ENCODE data around the gene NLE1.
"Not testable (repeated sequence)": the region's sequence is repeated elsewhere in the genome, so short reads cannot be mapped to it uniquely, and the experiment has no call there.

Gene NLE1

DNA sequence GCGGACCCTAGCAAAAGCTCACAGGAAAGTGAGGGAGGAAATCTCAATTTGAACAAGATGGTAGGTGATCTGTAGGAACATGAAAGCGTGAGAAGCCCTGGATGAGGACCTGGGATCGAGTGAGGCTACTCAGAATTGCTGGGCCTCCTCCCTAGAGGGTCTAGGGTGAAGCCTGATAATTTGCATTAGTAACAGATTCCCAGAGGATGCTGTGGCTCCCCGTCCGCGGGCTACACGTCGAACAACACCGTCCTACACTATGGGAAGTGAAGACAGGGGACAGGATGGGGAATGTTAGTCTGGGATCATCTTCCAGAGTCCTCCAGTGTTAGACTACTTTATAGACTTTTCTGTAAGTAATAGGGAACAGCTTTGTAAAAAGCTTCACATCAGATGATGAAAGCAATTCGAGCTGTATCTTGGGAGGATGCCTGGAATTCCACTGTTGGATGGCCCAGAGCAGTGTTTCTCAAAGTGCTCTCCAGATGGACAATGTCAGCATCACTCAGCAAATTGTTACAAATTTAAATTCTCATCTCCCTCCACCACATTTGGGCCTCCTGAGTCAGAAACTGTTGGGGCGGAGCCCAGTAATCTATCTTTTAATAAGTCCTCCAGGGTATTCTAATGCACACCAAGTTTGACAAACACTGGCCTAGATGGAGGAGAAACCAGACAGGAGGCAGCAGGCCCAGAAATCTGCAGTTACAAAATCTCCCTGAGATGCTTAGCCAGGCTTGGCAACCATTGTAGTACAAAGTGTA, 14.2 kb downstream of the NLE1 start:
- no peak for DNase-seq

DNA sequence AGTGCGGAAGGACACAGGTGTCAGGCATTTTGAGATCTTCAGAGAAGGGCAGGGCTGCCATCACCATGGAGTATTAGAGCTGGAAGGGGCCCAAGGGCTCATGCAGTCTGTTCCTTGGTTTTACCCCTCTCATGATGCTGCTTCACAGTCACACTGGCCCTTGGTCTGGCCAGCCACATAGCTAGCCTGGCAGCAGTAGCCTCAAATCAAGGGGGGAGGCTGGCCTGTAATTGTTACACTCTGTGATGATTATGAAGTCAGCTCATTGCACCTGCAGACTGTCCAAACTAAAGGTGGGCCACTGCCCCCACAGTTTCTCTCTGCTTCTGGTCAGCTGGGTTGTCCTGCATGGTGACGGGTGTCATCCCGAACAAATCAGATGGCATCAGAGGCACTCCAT, 20.8 kb downstream of the NLE1 start, which contains the start of gene FNDC8:
Gene FNDC8 (plus strand): TSS at position 301 of the 400 bp plus-strand sequence. CDS start 79 bp downstream, at position 380.
- no peak for DNase-seq

DNA sequence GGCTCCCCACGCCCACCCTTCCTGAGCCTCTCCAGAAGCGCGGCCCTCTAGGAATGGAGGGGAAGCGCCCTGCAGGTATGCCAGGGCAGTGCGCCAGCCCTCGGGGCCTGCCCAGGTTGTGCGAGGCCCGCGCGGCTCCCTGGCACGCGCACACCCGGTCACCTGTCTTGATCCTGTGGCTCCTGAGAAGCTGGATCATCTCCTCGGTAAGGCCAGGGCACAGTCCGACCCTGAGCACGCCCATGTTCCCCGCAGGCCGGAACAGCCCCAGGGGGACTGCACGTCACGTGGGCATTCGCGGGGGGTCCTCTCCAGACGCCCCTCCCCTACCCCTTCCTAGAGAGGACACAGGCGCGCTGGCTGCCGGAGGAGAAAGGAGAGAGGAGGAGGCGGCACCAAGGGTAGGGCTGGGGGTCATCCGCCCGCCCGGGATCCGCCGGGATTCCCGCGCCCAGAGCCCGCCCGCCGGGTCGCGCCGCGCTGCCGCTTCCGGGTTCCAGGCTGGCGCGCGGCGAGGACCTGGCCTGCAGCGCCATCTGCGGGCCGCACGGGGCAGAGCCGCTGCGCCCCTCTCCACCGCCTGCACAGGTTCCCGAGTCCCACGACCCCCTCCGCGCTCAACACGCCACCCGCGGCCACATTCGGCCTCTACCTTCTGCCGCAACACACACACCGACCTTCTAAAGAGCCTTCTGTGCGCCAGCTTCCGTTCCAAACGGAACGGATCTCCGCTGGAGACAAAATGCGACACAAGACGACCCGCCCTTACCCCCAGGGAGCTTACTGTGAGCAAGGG, 22.5 kb downstream of the NLE1 start, which contains the start of gene RAD51D:
Gene RAD51D (minus strand): TSS at position 491 of the 796 bp plus-strand sequence. CDS start 247 bp downstream, at position 244.
- DNase-seq: peak; percentile 67

DNA sequence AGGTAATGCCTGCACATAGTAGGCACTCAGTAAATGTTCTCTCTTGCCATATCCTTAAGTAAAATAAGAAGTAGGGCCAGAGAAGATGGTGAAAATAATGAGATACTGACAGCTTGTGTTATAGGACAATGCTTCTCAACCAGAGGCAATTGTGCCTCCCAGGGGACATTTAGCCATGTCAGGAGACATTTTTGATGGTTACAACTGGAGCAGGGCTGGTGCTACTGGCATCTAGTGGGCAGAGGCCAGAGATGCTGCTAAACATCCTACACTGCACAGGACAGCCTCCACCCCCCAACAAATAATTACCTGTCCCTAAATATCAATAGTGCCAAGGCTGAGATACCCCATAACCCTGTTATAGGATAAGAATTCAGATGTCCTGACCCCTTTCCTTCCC, 24.1 kb downstream of the NLE1 start:
- DNase-seq: no peak

DNA sequence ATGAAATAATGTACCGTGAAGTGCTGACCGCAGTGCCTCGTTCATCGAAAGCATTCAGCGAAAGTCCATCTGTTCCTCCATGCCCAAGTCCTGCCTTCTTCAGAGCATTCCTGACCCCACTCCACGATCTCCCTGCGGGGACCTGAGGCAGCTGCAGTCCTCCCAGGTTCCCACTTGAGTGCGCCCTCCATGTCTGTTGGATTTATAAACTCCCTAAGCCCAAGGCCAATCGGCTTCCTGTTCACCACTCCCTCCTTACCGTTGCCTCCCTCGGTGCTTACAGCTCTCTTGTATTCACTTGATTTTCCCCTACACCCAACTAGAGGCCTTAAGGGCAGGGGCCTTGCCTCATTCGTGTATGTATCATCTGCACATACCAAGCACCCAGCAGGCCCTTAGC, 25.3 kb downstream of the NLE1 start:
- no peak for DNase-seq

DNA sequence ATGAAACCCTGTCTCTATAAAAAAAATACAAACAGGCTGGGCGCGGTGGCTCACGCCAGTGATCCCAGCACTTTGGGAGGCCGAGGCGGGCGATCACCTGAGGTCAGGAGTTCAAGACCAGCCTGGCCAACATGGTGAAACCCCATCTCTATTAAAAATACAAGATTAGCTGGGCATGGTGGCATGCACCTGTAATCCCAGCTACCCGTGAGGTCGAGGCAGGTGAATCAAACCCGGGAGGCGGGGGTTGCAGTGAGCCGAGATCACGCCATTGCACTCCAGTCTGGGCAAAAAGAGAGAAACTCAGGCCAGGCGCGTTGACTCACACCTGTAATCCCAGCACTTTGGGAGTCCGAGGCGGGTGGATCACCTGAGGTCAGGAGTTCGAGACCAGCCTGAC, 31.3 kb downstream of the NLE1 start:
- DNase-seq: not testable (repeated sequence)

DNA sequence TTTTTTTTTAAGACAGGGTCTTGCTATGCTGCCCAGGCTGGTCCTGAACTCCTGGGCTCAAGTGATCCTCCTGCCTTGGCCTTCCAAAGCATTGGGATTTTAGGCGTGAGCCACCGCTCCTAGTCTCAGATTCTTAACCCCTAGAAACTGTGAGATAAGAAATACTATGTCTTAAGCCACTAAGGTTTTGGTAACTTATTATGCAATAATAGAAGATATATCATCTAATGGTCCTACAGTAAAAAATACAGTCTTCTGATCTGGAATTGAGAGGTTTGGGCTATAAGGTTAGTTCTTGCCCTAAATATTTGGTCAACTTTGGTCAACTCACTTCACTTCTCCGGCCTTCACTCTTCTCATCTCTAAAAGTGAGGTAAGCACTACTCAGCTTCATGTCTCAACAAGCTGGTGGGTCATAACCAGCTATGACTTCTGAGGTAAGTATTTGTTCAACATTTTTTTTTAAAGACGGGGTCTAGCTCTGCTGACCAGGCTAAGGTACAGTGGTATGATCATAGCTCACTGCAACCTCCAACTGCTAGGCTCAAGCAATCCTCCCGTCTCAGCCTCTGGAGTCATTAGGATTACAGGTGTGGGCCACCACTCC, 37.2 kb downstream of the NLE1 start:
- DNase-seq: no peak

DNA sequence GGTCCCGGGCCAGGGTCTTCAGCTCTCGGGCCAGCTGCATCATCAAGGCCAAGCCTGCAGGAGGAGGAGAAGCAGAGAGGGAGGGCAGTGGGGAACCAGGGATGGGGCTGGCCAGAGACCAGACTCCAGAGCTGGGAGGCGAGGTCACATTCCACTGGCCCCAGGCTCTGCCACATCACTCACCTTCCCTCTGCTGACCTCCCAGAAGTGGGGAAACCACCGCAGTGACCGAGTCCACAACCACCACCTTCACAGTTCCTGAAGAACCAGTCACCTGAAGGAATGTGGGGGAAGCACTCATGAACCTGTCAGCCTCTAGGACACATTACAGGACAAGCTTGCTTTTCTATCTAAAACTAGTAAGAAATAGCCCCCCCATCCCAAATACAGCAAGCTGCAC, 38.8 kb downstream of the NLE1 start:
- DNase-seq: no peak

DNA sequence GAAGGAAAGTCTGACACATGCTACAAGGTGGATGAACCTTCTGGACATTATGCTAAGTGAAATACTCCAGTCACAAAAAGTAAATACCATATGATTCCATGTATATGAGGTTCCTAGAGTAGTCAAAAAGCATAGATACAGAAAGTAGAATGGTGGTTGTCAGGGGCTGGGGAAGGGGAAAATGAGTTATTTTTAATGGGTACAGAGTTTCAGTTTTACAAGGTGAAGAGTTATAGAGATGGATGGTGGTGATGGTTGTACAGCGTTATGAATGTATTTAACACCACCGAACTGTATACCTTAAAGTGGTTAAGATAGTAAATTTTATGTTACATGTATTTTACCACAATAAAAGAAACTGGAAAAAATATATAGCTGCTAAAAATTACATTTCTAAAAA, 40.4 kb downstream of the NLE1 start:
- no peak for DNase-seq

DNA sequence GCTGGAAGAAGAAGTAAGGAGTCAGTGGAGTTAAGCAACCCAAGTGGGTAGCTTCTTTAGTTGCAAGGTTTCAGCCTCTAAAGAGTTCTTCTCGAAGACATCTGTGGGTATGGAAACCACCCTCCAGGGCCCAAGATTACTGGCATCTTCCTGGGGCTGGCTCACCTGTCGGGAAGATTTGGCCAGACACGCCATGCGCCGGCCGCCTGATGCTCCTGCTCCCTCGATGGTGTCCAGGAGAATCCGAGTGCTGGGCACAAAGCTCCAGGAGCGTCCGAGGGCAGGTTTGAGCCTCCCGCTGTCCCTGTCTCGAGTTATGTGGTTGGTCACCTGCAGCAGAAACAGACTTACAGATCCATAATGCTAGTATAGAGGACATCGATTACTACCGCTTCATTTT, 41.1 kb downstream of the NLE1 start:
- no peak for DNase-seq

DNA sequence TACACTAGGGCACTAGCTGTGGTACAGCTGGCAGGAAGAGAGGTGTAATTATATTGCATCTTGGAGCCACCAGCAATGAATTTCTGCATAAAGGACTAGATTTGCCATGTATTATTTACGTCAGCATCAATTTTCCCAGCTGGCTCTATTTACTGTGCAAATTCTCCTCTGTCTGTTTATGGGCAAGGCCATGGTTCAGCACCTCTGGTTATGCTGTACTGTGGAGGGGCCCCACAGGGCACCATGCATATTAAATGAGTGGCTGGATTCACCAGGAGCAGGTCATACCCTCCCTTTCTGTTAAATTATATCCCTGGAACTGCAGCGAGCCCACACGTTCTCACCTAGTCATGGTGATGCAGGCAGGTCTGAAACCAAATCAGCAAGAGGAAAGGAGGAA, 42.2 kb downstream of the NLE1 start:
- DNase-seq: no peak

DNA sequence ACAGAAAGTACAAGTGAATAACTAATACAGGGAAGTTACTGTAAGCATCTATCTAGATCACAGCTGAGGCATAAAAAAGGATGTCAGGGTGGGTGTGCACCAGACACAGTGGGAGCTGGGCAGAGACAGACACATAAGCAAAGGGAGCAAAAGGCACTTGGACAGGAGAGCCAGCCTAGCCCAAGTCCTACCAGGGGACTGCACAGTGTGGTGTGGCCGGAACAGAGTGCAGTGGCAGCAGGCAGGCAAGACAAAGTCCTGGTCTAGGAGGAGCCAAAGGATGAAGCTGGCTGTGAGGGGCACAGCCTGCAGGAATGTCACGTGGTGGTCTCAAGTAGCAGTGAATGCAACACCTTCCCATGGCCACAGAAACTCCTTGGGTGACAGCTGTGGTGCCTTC, 44.3 kb downstream of the NLE1 start:
- DNase-seq: no peak

DNA sequence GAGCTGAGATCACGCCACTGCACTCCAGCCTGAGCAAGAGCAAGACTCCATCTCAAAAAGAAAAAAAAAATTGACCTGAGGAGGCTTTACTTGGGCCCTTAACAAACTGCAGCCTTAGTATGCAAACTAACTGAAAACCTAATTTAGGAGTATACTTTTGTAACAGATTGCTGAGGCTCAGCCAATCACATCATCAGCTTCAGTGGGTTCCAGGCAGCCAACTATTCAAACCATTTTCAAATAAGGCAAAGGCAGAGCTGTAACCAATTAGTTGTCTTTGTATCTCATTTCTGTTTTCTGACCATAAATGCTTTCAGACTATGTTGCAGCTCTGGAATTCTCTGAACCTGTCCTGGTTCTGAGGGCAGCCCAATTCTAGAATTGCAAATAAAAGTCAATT, 46.4 kb downstream of the NLE1 start:
- DNase-seq: no peak

DNA sequence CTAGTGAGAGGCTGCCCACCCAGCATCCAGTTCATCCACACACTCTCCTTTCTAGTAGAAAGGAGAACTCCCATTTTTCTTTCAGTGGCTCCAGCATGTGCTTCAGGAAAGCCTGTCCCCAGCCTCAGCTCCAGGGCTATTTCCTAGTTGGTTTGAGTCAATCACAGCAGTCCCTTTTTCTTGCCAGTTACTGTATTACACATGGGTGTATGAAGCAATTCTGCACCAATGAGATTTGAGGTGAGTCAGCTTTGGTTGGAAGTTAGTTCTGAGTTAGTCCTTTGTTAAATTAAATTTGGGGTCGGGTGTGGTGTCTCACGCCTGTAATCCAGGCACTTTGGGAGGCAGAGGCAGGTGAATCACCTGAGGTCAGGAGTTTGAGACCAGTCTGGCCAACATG, 47.2 kb downstream of the NLE1 start:
- DNase-seq: no peak

DNA sequence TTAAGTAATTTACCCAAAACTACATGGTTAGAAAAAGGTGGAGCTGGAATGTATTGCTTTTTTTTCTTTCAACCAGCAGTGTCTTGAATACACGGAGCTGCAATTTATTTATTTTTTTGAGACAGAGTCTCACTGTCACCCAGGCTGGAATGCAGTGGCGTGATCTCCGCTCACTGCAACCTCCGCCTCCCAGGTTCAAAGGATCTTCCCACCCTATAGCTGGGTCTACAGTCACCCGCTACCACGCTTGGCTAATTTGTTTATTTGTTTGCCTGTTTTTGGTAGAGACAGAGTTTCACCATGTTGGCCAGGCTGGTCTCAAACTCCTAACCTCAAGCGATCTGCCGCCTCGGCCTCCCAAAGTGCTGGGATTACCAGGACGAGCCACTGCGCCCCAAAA, 51.4 kb downstream of the NLE1 start:
- DNase-seq: not testable (repeated sequence)

DNA sequence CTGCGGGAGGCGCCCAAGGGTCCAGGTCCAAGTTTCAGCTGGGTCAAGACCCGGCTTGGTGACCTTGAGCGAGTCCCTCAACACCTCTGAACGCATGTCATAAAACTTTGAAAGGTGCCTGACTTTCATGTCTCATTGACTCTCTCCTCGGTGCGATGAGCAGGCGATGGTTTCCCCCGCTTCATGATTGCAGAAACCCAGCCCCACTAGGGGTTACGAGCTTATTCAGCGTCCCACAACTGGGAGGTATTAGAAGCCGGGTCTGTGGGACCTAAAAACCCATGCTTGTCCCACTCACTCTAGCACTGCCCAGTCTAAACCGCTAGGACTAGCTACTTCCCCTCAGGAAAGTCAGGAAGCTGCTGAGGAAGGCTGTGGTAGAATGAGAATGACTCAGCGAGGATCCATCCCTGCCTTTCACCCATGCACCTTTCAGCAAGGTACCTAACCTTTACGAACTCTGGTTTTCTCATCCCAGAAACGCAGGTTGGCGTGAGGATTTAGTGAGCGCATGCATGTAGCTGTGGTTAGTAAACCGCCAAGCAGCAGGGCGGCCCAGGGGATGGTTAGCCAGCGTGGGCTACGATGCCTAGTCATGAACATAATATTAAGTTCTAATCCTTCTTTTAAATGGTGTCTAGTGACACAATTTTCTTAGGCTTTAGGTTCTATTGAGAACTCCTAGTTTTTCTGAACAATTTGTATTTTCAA, 52.4 kb downstream of the NLE1 start:
- no peak for DNase-seq

DNA sequence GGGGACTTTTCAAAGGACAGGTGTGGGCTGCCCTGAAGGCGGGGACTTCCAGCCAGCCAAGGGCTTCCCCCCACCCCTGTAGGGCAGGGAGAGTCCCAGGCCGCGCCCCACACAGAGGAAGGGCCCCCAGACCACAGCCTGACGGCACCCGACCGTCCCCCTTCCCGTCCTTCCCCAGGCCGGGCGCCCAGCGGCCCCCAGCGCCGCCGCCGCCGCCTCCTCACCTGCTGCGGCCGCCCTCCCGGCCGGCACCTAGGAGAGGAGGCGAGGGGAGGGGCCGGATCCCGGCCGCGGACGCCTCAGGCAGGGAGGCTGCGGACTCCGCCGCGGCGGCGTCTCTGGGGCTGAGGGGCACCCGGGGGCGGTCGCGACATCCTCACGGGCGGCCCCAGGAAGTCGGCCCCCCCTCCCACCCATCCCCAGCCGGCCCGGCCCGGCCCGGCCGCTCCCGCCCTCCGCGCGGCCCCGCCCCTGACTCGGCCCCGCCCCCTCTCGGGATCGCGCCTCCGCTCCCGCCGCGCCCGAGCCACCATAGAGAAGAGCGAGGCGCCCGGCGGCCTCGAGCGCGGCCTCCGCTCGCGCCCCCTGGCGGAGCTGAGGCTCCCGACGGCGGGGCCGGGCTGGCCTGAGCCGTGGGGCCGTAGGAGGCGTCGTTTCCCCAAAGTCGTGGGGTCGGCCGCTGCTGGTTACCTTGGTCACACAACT, 53.1 kb downstream of the NLE1 start:
- DNase-seq: peak; percentile 81

DNA sequence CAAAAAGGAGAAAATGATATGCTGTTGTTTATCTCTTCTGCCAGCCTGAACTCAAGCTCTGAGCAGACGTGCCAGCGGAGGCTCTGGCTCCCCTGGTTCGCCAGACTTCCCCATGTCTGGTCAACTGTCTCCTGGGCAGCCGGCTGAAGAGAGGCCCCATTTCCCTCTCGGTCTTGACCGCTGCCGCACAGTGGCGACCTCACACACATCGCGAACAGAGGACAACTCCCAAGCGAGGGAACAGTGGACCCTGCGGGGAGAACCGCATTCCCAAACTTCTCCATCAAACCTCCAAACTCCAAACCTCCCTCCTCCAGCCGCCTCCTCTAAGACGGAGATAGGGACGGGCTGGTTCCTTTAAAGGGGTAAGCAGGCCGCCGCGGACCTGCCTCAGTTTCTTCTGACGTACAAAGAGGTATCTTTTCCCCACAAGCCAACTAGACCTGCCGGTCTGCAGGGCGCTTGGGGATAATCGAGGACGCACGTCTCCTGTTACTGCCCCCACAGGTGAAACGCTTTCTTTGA, 53.7 kb downstream of the NLE1 start:
- no peak for DNase-seq

DNA sequence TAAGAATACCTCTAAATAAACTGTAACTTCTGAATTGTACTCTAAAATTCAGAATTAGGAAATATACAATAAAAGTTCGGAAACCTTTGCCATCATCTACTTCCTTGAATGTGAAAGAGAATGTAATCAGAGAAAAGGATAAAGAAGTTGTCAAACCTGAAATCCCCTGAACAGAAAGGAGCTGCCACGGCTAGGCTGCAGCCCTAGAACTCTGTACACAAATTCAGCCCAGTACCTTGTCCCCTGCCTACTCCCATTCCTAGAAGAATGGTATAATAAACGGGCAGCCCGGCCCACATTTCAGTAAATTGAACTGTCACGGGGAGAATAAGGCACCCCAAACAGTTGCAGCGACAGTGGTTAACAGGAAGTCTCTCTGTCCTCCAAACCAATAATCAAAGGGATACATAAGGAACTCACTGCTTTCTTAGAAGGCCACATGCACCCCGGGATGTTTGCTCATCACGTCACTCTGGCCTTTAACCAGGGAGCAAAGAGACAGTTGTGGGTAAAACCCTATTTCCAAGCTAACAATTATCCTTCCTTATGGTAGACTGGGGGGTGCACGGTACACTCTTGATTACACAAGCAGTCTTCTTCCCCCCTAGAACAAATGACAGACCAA, 54.3 kb downstream of the NLE1 start:
- DNase-seq: no peak

DNA sequence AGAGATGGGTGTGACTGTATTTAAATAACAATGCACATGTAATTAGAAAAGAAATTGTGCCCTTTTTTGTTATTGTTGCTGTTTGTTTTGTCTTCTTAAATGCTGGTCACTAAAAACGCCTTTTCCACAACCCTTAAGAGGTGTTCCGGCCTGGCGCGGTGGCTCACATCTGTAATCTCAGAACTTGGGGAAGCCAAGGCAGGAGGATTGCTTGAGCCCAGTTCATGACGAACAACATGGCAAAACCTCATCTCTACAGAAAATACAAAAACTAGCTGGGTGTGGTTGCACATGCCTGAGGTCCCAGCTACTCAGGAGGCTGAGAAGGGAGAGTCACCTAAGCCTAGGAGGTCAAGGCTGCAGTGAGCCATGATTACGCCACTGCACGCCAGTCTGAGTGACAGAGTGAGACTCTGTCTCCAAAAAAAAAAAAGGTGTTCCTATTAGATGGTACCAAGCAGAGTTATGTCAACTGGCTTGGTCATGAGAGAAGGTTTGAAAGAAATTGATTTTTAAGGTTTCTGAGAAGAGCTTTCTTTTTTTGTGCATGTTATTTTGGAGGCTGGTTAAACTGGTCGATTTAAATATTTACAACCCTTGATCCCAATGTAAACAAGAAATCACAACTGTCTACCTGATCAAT, 55.1 kb downstream of the NLE1 start:
- no peak for DNase-seq

DNA sequence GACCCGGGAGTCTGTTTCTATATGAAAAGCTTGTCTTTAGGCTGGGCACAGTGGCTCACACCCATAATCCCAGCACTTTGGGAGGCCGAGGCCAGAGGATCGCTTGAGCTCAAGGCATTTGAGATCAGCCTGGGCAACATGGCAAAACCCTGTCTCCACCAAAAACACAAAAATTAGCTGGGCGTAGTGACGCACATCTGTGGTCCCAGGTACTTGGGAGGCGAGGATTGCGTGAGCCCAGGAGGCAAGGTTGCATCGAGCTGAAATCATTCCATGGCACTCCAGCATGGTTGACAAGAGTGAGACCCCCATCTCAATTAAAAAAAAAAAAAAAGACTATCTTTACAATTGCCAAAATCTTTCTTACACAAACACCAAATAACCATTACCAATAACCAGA, 55.9 kb downstream of the NLE1 start:
- no peak for DNase-seq
